GM19193 (cell line): ENCODE results near the gene PKNOX2.

Experiments used
- POLR2A ChIP-seq: IDR thresholded peaks from 4 replicates; pipeline ENCODE4 v1.6.1; 2011; ENCODE audit not compliant: insufficient read depth, insufficient read length; ENCODE audit errors: extremely low read depth

Gene PKNOX2

GRCh38 chr11:125388611-125389010, 224.1 kb downstream of the PKNOX2 start:
- no peak for TF ChIP-seq POLR2A

- no peak for TF ChIP-seq POLR2A
Measured at GRCh38 chr11:125389339-125390166, 225.0 kb downstream of the PKNOX2 start.

- TF ChIP-seq POLR2A: no peak
Measured at GRCh38 chr11:125390946-125391345, 226.4 kb downstream of the PKNOX2 start.

GRCh38 chr11:125393331-125393730, 228.8 kb downstream of the PKNOX2 start:
- TF ChIP-seq POLR2A: no peak

DNA sequence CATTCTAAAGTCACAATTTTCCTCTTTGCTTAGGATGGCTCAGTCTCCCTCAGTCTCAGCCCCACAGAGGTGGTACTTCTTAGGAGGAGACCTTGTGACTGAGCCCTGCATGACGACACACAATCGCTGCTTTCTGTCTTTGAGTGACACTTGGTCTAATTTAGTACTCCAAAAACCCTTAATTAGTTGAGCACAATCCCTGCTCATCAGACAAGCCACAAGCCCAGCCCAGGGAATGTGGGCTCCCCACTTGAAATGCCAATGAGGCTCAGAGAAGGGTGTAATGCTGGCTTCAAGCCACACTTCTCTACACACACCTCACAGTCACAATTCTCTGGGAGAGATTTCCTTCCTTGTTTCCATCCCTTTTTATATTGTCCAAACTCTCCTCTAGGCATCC, 229.7 kb downstream of the PKNOX2 start:
- TF ChIP-seq POLR2A: no peak

DNA sequence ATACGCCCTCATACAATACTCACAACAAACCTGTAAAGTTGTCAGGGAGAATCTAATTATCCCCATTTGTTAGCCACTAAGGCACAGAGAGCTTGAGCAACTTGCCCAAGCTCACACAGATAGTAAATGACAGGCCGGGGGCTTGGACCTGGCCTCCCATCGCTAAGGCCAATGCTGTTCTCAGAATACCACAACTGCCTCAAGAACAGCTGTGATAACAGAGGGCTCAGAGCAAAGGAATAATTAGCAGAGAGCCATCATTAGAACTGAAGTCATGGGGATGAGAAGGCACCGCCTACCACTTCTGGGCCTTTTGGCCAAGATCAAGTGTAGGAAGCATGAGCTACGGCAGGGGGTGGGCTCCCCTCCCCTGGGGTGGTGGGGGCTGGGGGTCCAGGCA, 232.9 kb downstream of the PKNOX2 start:
- no peak for TF ChIP-seq POLR2A

- no peak for TF ChIP-seq POLR2A
Measured at GRCh38 chr11:125398475-125398874, 233.9 kb downstream of the PKNOX2 start.

DNA sequence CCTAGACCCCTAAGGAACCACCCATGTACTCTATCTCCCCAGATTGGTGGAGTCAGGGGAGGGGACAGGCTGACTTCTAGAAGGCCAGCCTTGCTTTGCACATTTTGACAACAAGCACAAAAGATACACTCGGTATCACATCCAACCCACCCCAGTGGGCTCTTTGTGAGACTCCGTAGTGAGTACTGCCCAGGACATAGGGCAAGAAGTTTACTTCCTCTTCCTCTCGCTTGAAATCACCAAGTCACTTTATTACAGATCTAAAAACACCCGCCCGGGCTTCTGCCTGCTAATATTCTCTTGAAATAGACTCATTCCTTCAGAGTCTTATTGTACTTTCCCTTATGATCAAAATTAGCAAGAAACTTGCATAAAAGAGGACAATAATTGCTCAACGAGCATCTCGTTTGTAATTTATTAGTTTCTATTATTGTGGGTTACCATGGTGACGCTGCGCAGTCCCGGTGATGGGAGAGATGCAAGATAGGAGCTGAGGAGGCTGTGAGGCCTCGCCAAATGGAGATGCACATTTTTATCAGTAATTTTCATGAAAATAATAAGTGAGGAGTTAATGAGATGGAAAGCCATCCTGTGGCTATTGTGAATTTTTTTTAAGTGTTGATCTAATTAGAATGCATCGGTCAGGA, 234.6 kb downstream of the PKNOX2 start:
- TF ChIP-seq POLR2A: no peak

- no peak for TF ChIP-seq POLR2A
Measured at GRCh38 chr11:125399945-125400344, 235.4 kb downstream of the PKNOX2 start.

GRCh38 chr11:125401235-125401634, 236.7 kb downstream of the PKNOX2 start:
- no peak for TF ChIP-seq POLR2A

- TF ChIP-seq POLR2A: no peak
Measured at GRCh38 chr11:125401746-125402145, 237.2 kb downstream of the PKNOX2 start.

GRCh38 chr11:125402435-125402834, 237.9 kb downstream of the PKNOX2 start:
- no peak for TF ChIP-seq POLR2A

DNA sequence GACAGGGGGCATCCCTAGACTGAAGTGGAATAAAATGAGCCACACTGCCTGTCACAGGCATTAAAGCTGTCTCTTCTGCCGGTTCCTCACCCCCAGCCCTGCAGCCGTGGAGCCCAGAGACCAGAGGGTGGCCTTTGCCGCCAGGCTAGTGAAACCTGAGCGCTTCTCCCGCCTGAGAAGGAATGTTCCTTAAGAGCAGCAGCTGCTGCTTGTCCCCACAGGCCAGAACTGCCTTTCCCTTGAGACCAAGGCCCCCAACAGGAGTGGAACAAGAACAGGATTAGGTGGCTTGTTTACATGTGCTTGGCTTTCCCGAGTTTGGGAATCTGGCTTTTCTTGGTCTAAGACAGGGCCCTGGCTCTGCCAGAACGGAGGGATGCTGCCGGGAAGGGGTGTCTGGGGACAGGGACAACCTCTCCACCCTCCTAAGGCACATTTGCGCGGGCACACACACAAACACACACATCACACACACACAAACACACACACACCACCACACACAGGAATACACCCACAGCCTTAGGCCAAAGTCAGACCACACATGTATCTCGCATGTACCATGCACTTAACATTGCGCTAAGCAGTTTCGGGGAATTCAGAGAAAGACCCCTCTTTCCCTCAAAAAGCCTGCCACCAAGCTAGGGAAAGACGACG, 239.7 kb downstream of the PKNOX2 start:
- no peak for TF ChIP-seq POLR2A

GRCh38 chr11:125404811-125405790, 240.6 kb downstream of the PKNOX2 start:
- no peak for TF ChIP-seq POLR2A

- no peak for TF ChIP-seq POLR2A
Measured at GRCh38 chr11:125407046-125407445, 242.5 kb downstream of the PKNOX2 start.

GRCh38 chr11:125408311-125408711, 243.8 kb downstream of the PKNOX2 start:
- TF ChIP-seq POLR2A: no peak

- TF ChIP-seq POLR2A: no peak
Measured at GRCh38 chr11:125410091-125410490, 245.5 kb downstream of the PKNOX2 start.
